Activated T-cell treated with anti-CD3 and anti-CD28 coated beads, Interleukin-2, amount 50 U/mL, for 48 hours (primary cell): ENCODE data around the gene C17orf58.
"Not testable (repeated sequence)": the region's sequence is repeated elsewhere in the genome, so short reads cannot be mapped to it uniquely, and the experiment has no call there.

Source experiments
- DNase-seq, 2 experiments: peaks; one replicate each; pipeline ENCODE4 v3.0.0-alpha.2; 2020

The C17orf58 gene

GRCh38 chr17:67996301-67997171, at the start of gene C17orf58:
Gene C17orf58 (minus strand): TSS chr17:67996469. CDS start chr17:67996198, 271 bp downstream.
- DNase-seq, result peak; percentile 59

- no peak for DNase-seq
These were observed 40.3 kb upstream of the C17orf58 start for GRCh38 chr17:68036304-68037147.

- DNase-seq, result peak; percentile 92 to 93
These were observed 39.4 kb upstream of the C17orf58 start, which contains the start of gene KPNA2 for GRCh38 chr17:68035523-68036303. Gene KPNA2 (plus strand): TSS chr17:68035735. CDS start chr17:68037133, 1,398 bp downstream.

GRCh38 chr17:68035131-68035522, 38.9 kb upstream of the C17orf58 start:
- DNase-seq, result peak; percentile 90 to 92

- no peak for DNase-seq
These were observed 38.1 kb upstream of the C17orf58 start for GRCh38 chr17:68034452-68034776.

GRCh38 chr17:68033636-68034451, 37.6 kb upstream of the C17orf58 start:
- DNase-seq, result no peak

- no peak for DNase-seq
These were observed 33.4 kb upstream of the C17orf58 start for GRCh38 chr17:68029512-68030215.

GRCh38 chr17:68022547-68022946, 26.3 kb upstream of the C17orf58 start:
- not testable (repeated sequence) for DNase-seq

- DNase-seq, result no peak
These were observed 25.7 kb upstream of the C17orf58 start for GRCh38 chr17:68021963-68022362.

GRCh38 chr17:68020791-68021190, 24.5 kb upstream of the C17orf58 start:
- DNase-seq, result not testable (repeated sequence)

- no peak for DNase-seq
These were observed 24.1 kb upstream of the C17orf58 start for GRCh38 chr17:68020409-68020756.

GRCh38 chr17:68019675-68020408, 23.6 kb upstream of the C17orf58 start:
- peak; percentile 100 for DNase-seq

- DNase-seq, result no peak
These were observed 23.0 kb upstream of the C17orf58 start for GRCh38 chr17:68019336-68019674.

GRCh38 chr17:68018493-68018892, 22.2 kb upstream of the C17orf58 start:
- DNase-seq, result not testable (repeated sequence)

GRCh38 chr17:68016838-68017237, 20.6 kb upstream of the C17orf58 start:
- DNase-seq, result no peak

GRCh38 chr17:68015081-68015723, 18.9 kb upstream of the C17orf58 start:
- DNase-seq, result no peak

GRCh38 chr17:68013385-68013784, 17.1 kb upstream of the C17orf58 start:
- DNase-seq, result no peak

- DNase-seq, result peak; percentile 81
These were observed 15.0 kb upstream of the C17orf58 start for GRCh38 chr17:68011199-68011665.

GRCh38 chr17:68006797-68007196, 10.5 kb upstream of the C17orf58 start:
- no peak for DNase-seq

- DNase-seq, result no peak
These were observed 7.9 kb upstream of the C17orf58 start for GRCh38 chr17:68004201-68004600.
